Kidney glomerular epithelial cell (primary cell): Measurements from ENCODE around the gene IFNG.
"Not testable (repeated sequence)": the region's sequence is repeated elsewhere in the genome, so short reads cannot be mapped to it uniquely, and the experiment has no call there.

Experiments
- DNase-seq: peaks from one replicate; lab custom pipeline; 2025; lab: John Stamatoyannopoulos, UW

The IFNG gene

GRCh38 chr12:68159681-68160304 lies at the start of gene IFNG:
IFNG (minus strand) TSS chr12:68159740; CDS start chr12:68159615, 125 bp downstream.
- DNase-seq, result no peak

- not testable (repeated sequence) for DNase-seq
Observed at GRCh38 chr12:68209048-68209728, 49.6 kb upstream of the IFNG start.

- DNase-seq, result no peak
Observed at GRCh38 chr12:68207276-68207675, 47.7 kb upstream of the IFNG start.

GRCh38 chr12:68206446-68206845 lies 46.9 kb upstream of the IFNG start:
- DNase-seq, result no peak

GRCh38 chr12:68203460-68203875 lies 43.9 kb upstream of the IFNG start:
- no peak for DNase-seq

- no peak for DNase-seq
Observed at GRCh38 chr12:68200854-68201253, 41.3 kb upstream of the IFNG start.

- DNase-seq, result no peak
Observed at GRCh38 chr12:68199127-68199526, 39.6 kb upstream of the IFNG start.

GRCh38 chr12:68198507-68199086 lies 39.1 kb upstream of the IFNG start:
- no peak for DNase-seq

- no peak for DNase-seq
Observed at GRCh38 chr12:68190301-68190700, 30.8 kb upstream of the IFNG start.

GRCh38 chr12:68189821-68190242 lies 30.3 kb upstream of the IFNG start:
- DNase-seq, result peak; percentile 34

- DNase-seq, result no peak
Observed at GRCh38 chr12:68185598-68185997, 26.1 kb upstream of the IFNG start.

GRCh38 chr12:68180792-68181744 lies 21.5 kb upstream of the IFNG start:
- DNase-seq, result no peak

- DNase-seq, result no peak
Observed at GRCh38 chr12:68178774-68179439, 19.4 kb upstream of the IFNG start.

- no peak for DNase-seq
Observed at GRCh38 chr12:68178184-68178583, 18.6 kb upstream of the IFNG start.

GRCh38 chr12:68177562-68177961 lies 18.0 kb upstream of the IFNG start:
- no peak for DNase-seq

- no peak for DNase-seq
Observed at GRCh38 chr12:68176257-68176656, 16.7 kb upstream of the IFNG start.

GRCh38 chr12:68175557-68176061 lies 16.1 kb upstream of the IFNG start:
- DNase-seq, result no peak

- DNase-seq, result not testable (repeated sequence)
Observed at GRCh38 chr12:68174761-68175160, 15.2 kb upstream of the IFNG start.

- no peak for DNase-seq
Observed at GRCh38 chr12:68173792-68174191, 14.3 kb upstream of the IFNG start.

- no peak for DNase-seq
Observed at GRCh38 chr12:68170726-68171125, 11.2 kb upstream of the IFNG start.

- DNase-seq, result no peak
Observed at GRCh38 chr12:68169213-68169889, 9.8 kb upstream of the IFNG start.
